Measurements from ENCODE around the gene UPB1.

DNA sequence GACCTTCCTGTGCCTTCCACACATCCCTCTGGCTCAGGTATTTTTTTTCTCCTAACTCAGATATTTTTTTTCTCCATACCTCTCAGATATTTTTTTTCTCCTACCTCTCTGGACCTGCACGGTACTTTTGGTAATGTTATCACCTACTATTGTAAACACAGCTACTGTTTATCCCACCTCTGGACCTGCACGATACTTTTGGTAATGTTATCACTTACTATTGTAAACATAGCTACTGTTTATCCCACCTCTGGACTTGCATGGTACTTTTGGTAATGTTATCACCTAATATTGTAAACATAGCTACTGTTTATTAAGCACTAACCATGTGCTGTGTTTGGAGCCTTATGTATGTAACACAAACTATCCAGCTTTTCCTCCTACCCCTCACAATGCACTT lies 12.1 kb upstream of the UPB1 start:
- TF ChIP-seq CTCF (IDR thresholded peaks at IDR 0.05) (no peak), POLR2A (IDR thresholded peaks at IDR 0.05) (no peak)
